HepG2 (cell line): ENCODE measurements around the gene STUM. TPM values are rescaled to one million over a fixed set of nuclear protein-coding genes. Genes with fewer than 3 reads are reported as not detected.

ENCODE experiments used
- EZH2 ChIP-seq: conservative IDR thresholded peaks from 2 replicates; pipeline ENCODE4 v1.6.1; 2012; ENCODE audit warnings: mild to moderate bottlenecking, low read depth, low read length, moderate library complexity
- GABPB1 ChIP-seq: IDR thresholded peaks from 2 replicates; pipeline ENCODE4 v1.6.1; 2016; ENCODE audit warnings: mild to moderate bottlenecking, missing genetic modification reagents, moderate library complexity, missing compliant biosample characterization
- KAT7 ChIP-seq: IDR thresholded peaks from 2 replicates; pipeline ENCODE4 v1.6.1; 2018; ENCODE audit warnings: borderline replicate concordance, missing compliant biosample characterization
- NAIF1 ChIP-seq: sonication (generic); formaldehyde crosslinking; IDR thresholded peaks from 2 replicates; pipeline ENCODE4 v1.5.0; 2020; ENCODE audit warnings: mild to moderate bottlenecking, missing genetic modification reagents, borderline replicate concordance
- NCOA1 ChIP-seq: sonication (generic); formaldehyde crosslinking; IDR thresholded peaks from 2 replicates; pipeline ENCODE4 v1.9.0; 2021; ENCODE audit warnings: missing genetic modification reagents
- NPAS2 ChIP-seq: sonication (generic); formaldehyde crosslinking; IDR thresholded peaks from 2 replicates; pipeline ENCODE4 v1.8.0; 2022; ENCODE audit warnings: mild to moderate bottlenecking, missing genetic modification reagents, borderline replicate concordance
- ZC3H13 ChIP-seq: sonication (generic); formaldehyde crosslinking; IDR thresholded peaks from 2 replicates; pipeline ENCODE4 v1.8.1; 2023; ENCODE audit warnings: mild to moderate bottlenecking, missing genetic modification reagents, moderate library complexity
- ZNF143 ChIP-seq: sonication (generic); formaldehyde crosslinking; IDR thresholded peaks from 2 replicates; pipeline ENCODE4 v1.4.0; 2020; ENCODE audit warnings: missing genetic modification reagents
- ZNF263 ChIP-seq: sonication (generic); formaldehyde crosslinking; IDR thresholded peaks from 2 replicates; pipeline ENCODE4 v1.4.0; 2020; ENCODE audit warnings: missing genetic modification reagents
- ZNF30 ChIP-seq: sonication (generic); formaldehyde crosslinking; IDR thresholded peaks from 2 replicates; pipeline ENCODE4 v1.5.0; 2020; ENCODE audit warnings: mild to moderate bottlenecking, missing genetic modification reagents
- ZNF563 ChIP-seq: sonication (generic); formaldehyde crosslinking; IDR thresholded peaks from 2 replicates; pipeline ENCODE4 v1.8.0; 2022; ENCODE audit warnings: mild to moderate bottlenecking, moderate library complexity, missing genetic modification reagents
- ZNF572 ChIP-seq: sonication (generic); formaldehyde crosslinking; IDR thresholded peaks from 2 replicates; pipeline ENCODE4 v1.5.1; 2020; ENCODE audit warnings: mild to moderate bottlenecking, missing genetic modification reagents
- ZNF615 ChIP-seq: sonication (generic); formaldehyde crosslinking; IDR thresholded peaks from 2 replicates; pipeline ENCODE4 v1.5.0; 2020; ENCODE audit warnings: mild to moderate bottlenecking, missing genetic modification reagents, borderline replicate concordance
- ZNF674 ChIP-seq: sonication (generic); formaldehyde crosslinking; IDR thresholded peaks from 2 replicates; pipeline ENCODE4 v1.5.0; 2020; ENCODE audit warnings: low read depth, mild to moderate bottlenecking, missing genetic modification reagents
- ZNF790 ChIP-seq: sonication (generic); formaldehyde crosslinking; IDR thresholded peaks from 2 replicates; pipeline ENCODE4 v1.8.0; 2022; ENCODE audit warnings: missing genetic modification reagents, mild to moderate bottlenecking, borderline replicate concordance
- ZSCAN25 ChIP-seq: sonication (generic); formaldehyde crosslinking; IDR thresholded peaks from 2 replicates; pipeline ENCODE4 v1.8.0; 2022; ENCODE audit warnings: mild to moderate bottlenecking, missing genetic modification reagents
- polyA plus RNA-seq, 8 experiments: library from polyadenylated mRNA; depleted of rRNA in 3 of 8; stranded (reverse) in 7 of 8; unstranded in 1 of 8; fragments of >200 nt; fragmentation: Illumina TruSeq in 4 of 8; extraction: Trizol in 4 of 8; gene quantifications; 2 replicates each; pipeline versions ENCODE4 v1.2.1 to v1.2.3, GENCODE V29; 2011 to 2016; ENCODE audit warnings: low read depth in 4 of 8, missing spikeins in 1 of 8, mixed read lengths in 1 of 8; ENCODE audit not compliant: insufficient read depth in 1 of 8
- total RNA-seq, 5 experiments: library from RNA; depleted of rRNA; stranded (reverse); fragments of >200 nt; fragmentation: Illumina TruSeq; extraction: Trizol; gene quantifications; 2 replicates each; pipeline ENCODE4 v1.2.3, GENCODE V29; 2016; ENCODE audit warnings: low read depth in 1 of 5
- TF ChIP-seq, protein P1 (sequence below): sonication (generic); formaldehyde crosslinking; IDR thresholded peaks from 2 replicates; pipeline ENCODE4 v1.4.0; 2020; ENCODE audit warnings: missing genetic modification reagents
- TF ChIP-seq, protein P2 (sequence below): sonication (generic); formaldehyde crosslinking; IDR thresholded peaks from 2 replicates; pipeline ENCODE4 v1.4.0; 2020; ENCODE audit warnings: mild to moderate bottlenecking, low read depth, missing genetic modification reagents
- TF ChIP-seq, protein P3 (sequence below): sonication (generic); formaldehyde crosslinking; IDR thresholded peaks from 2 replicates; pipeline ENCODE4 v1.9.0; 2021; ENCODE audit warnings: missing genetic modification reagents, mild to moderate bottlenecking, borderline replicate concordance
- TF ChIP-seq, protein P4 (sequence below): sonication (generic); formaldehyde crosslinking; IDR thresholded peaks from 2 replicates; pipeline ENCODE4 v1.4.0; 2020; ENCODE audit warnings: mild to moderate bottlenecking, missing genetic modification reagents
- TF ChIP-seq, protein P5 (sequence below): sonication (generic); formaldehyde crosslinking; IDR thresholded peaks from 2 replicates; pipeline ENCODE4 v1.5.0; 2020; ENCODE audit warnings: missing genetic modification reagents

Gene STUM
- total and polyA plus RNA-seq, 2 of the 13 experiments (the other 11 are each of a cell fraction or from before 2014, with no cell fraction given) = not detected

DNA sequence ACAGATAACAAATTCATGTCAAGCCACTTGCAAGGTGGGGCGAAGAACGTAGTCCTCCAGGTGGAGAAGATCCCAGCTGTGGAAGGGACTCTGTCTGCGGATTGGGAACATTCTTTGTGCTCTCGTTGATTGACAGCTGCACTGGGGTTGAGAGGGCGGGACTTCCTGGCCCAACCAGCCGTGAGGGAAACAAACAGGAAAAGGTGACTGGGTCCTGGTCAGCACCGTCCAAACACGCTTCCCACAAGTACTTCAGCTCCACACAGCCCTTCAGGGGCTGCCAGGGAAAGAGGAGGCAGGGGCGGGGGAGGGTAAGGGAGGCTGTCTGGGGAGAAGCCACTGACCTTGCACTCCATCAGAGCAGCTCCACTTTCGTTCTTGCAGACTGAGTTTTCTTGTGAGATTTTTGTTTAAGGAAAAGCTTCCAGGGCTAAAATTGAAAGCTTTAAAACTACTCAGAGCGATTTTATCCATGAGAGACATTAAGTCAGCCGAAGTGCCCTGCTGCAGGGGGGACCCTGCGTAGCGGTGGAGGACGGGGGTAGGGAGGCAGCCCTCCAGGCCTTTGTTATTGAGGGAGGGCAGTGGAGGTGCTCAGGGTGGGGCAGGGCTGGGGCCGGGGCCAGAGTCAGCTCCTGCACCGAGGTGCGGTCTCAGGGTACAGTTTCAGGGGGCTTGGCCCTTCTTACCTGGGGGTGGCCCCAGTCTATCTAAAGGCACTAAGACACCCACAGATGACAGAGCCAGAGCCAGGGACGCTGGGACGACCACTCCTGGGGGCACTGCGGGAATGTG lies 21.6 kb upstream of the STUM start (continued):
- TF ChIP-seq, protein P1, sequence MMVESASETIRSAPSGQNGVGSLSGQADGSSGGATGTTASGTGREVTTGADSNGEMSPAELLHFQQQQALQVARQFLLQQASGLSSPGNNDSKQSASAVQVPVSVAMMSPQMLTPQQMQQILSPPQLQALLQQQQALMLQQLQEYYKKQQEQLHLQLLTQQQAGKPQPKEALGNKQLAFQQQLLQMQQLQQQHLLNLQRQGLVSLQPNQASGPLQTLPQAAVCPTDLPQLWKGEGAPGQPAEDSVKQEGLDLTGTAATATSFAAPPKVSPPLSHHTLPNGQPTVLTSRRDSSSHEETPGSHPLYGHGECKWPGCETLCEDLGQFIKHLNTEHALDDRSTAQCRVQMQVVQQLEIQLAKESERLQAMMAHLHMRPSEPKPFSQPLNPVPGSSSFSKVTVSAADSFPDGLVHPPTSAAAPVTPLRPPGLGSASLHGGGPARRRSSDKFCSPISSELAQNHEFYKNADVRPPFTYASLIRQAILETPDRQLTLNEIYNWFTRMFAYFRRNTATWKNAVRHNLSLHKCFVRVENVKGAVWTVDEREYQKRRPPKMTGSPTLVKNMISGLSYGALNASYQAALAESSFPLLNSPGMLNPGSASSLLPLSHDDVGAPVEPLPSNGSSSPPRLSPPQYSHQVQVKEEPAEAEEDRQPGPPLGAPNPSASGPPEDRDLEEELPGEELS (CRISPR knock-in tag) = no peak
- no peak for TF ChIP-seq ZNF30 (CRISPR knock-in tag)
- no peak for TF ChIP-seq ZNF143 (CRISPR knock-in tag)
- 0 out of 2 replicates have a peak, but pooled peaks have one; percentile 24 for TF ChIP-seq ZNF563 (CRISPR knock-in tag)
- no peak for TF ChIP-seq EZH2
- TF ChIP-seq ZNF790 (CRISPR knock-in tag) = no peak
- TF ChIP-seq, protein P2, sequence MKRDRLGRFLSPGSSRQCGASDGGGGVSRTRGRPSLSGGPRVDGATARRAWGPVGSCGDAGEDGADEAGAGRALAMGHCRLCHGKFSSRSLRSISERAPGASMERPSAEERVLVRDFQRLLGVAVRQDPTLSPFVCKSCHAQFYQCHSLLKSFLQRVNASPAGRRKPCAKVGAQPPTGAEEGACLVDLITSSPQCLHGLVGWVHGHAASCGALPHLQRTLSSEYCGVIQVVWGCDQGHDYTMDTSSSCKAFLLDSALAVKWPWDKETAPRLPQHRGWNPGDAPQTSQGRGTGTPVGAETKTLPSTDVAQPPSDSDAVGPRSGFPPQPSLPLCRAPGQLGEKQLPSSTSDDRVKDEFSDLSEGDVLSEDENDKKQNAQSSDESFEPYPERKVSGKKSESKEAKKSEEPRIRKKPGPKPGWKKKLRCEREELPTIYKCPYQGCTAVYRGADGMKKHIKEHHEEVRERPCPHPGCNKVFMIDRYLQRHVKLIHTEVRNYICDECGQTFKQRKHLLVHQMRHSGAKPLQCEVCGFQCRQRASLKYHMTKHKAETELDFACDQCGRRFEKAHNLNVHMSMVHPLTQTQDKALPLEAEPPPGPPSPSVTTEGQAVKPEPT = no peak
- TF ChIP-seq ZNF615 (CRISPR knock-in tag) = no peak
- TF ChIP-seq, protein P3, sequence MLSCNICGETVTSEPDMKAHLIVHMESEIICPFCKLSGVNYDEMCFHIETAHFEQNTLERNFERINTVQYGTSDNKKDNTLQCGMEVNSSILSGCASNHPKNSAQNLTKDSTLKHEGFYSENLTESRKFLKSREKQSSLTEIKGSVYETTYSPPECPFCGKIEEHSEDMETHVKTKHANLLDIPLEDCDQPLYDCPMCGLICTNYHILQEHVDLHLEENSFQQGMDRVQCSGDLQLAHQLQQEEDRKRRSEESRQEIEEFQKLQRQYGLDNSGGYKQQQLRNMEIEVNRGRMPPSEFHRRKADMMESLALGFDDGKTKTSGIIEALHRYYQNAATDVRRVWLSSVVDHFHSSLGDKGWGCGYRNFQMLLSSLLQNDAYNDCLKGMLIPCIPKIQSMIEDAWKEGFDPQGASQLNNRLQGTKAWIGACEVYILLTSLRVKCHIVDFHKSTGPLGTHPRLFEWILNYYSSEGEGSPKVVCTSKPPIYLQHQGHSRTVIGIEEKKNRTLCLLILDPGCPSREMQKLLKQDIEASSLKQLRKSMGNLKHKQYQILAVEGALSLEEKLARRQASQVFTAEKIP (CRISPR knock-in tag) = no peak
- no peak for TF ChIP-seq KAT7
- no peak for TF ChIP-seq NPAS2 (CRISPR knock-in tag)
- no peak for TF ChIP-seq ZSCAN25 (CRISPR knock-in tag)
- TF ChIP-seq ZNF572 (CRISPR knock-in tag) = no peak
- TF ChIP-seq NAIF1 (CRISPR knock-in tag) = no peak
- TF ChIP-seq ZNF674 (CRISPR knock-in tag) = no peak
- TF ChIP-seq, protein P4, sequence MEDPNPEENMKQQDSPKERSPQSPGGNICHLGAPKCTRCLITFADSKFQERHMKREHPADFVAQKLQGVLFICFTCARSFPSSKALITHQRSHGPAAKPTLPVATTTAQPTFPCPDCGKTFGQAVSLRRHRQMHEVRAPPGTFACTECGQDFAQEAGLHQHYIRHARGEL = no peak
- no peak for TF ChIP-seq ZNF263 (CRISPR knock-in tag)
- TF ChIP-seq, protein P5, sequence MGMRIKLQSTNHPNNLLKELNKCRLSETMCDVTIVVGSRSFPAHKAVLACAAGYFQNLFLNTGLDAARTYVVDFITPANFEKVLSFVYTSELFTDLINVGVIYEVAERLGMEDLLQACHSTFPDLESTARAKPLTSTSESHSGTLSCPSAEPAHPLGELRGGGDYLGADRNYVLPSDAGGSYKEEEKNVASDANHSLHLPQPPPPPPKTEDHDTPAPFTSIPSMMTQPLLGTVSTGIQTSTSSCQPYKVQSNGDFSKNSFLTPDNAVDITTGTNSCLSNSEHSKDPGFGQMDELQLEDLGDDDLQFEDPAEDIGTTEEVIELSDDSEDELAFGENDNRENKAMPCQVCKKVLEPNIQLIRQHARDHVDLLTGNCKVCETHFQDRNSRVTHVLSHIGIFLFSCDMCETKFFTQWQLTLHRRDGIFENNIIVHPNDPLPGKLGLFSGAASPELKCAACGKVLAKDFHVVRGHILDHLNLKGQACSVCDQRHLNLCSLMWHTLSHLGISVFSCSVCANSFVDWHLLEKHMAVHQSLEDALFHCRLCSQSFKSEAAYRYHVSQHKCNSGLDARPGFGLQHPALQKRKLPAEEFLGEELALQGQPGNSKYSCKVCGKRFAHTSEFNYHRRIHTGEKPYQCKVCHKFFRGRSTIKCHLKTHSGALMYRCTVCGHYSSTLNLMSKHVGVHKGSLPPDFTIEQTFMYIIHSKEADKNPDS (CRISPR knock-in tag) = no peak
- TF ChIP-seq ZC3H13 (CRISPR knock-in tag) = no peak
- no peak for TF ChIP-seq NCOA1 (CRISPR knock-in tag)
- peak; percentile 79 for TF ChIP-seq GABPB1 (CRISPR knock-in tag)
